K562 (cell line): ENCODE data around the gene OFD1. TPM values are rescaled to one million over a fixed set of nuclear protein-coding genes. Genes with fewer than 3 reads are reported as not detected.

Experiments
- ATAC-seq: fragments of 200-7000 bp; cut with Tn5 transposase; 3 replicates; pipeline ENCODE4 v1.9.1; 2020; ENCODE audit warnings: moderate library complexity
- BruUV-seq: library from RNA; stranded (reverse); fragments of 400-500 nt; replicated peaks from 2 replicates; lab custom pipeline; 2021; lab: Mats Ljungman, UMichigan
- CTCF ChIA-PET: fragments of 300-600 bp; formaldehyde crosslinking; extraction: SDS; loops from one replicate; lab custom pipeline; 2021; ENCODE audit warnings: low intra/inter-chr PET ratio; lab: Yijun Ruan, JAX
- POLR2A ChIA-PET: fragments of 300-600, 350-650 bp; sonication (Branson Sonifier 250); formaldehyde crosslinking; extraction: SDS; loops from one replicate; lab custom pipeline; 2021; ENCODE audit warnings: antibody characterized with exemption, inconsistent platforms; lab: Yijun Ruan, JAX
- DNase-seq, 4 experiments: peaks; one replicate each; pipeline versions ENCODE4 v3.0.0 to v3.0.0-alpha.2; 2011 to 2018; ENCODE audit warnings: low spot score in 3 of 4, mixed read lengths in 3 of 4; ENCODE audit errors: extremely low read depth in 1 of 4
- FAIRE-seq: peaks from 2 replicates; lab custom pipeline; 2011; peaks lifted over from hg19 to GRCh38; lab: Jason Lieb, UNC
- H2AFZ ChIP-seq: 2 replicates; pipeline ENCODE4 v1.6.0; 2011; ENCODE audit warnings: low read depth, low read length, control low read depth, inconsistent platforms
- H3K27ac ChIP-seq: fragments of 200-600 bp; 3 replicates; pipeline ENCODE4 v1.8.0; 2011; ENCODE audit warnings: low read depth, mild to moderate bottlenecking, control low read depth, inconsistent platforms, low read length, moderate library complexity, mixed read lengths; ENCODE audit errors: extremely low read depth
- H3K27me3 ChIP-seq, 2 experiments: fragments of 300-600 bp in 1 of 2; 2 replicates in 1 of 2; 3 replicates in 1 of 2; pipeline versions ENCODE4 v1.6.0 to v1.8.0; 2011; ENCODE audit warnings: inconsistent platforms in 2 of 2, low read length in 2 of 2, mild to moderate bottlenecking in 1 of 2, mixed read lengths in 1 of 2, moderate library complexity in 1 of 2; ENCODE audit not compliant: control insufficient read depth in 2 of 2, insufficient read depth in 2 of 2
- H3K36me3 ChIP-seq: fragments of 300-600 bp; 3 replicates; pipeline ENCODE4 v1.8.0; 2011; ENCODE audit warnings: mild to moderate bottlenecking, low read length, inconsistent platforms; ENCODE audit not compliant: control insufficient read depth, insufficient read depth
- H3K4me1 ChIP-seq, 2 experiments: fragments of 200-600 bp in 1 of 2; replicated peaks in 1 of 2; 2 replicates in 1 of 2; 3 replicates in 1 of 2; pipeline versions ENCODE4 v1.5.1 to v1.8.0; 2011; ENCODE audit warnings: inconsistent platforms in 2 of 2, low read length in 2 of 2, mild to moderate bottlenecking in 1 of 2, mixed read lengths in 1 of 2, moderate library complexity in 1 of 2; ENCODE audit not compliant: control insufficient read depth in 2 of 2, insufficient read depth in 2 of 2
- H3K4me2 ChIP-seq: 2 replicates; pipeline ENCODE4 v1.6.1; 2011; ENCODE audit warnings: low read length, control low read depth, inconsistent platforms, mixed read lengths; ENCODE audit not compliant: insufficient read depth
- H3K4me3 ChIP-seq: fragments of 200-600 bp; sonication (generic), shearing (Covaris generic); 2 replicates; pipeline ENCODE4 v1.5.1; 2016; ENCODE audit warnings: control low read depth, inconsistent platforms
- H3K79me2 ChIP-seq: fragments of 200-600 bp; 3 replicates; pipeline ENCODE4 v1.8.0; 2011; ENCODE audit warnings: low read length, inconsistent platforms; ENCODE audit not compliant: control insufficient read depth, insufficient read depth
- H3K9ac ChIP-seq, 2 experiments: 2 replicates each; pipeline versions ENCODE4 v1.6.0 to v1.6.1; 2011; ENCODE audit warnings: low read depth in 2 of 2, low read length in 2 of 2, control low read depth in 1 of 2, inconsistent platforms in 1 of 2, mild to moderate bottlenecking in 1 of 2, mixed read lengths in 1 of 2; ENCODE audit not compliant: insufficient read depth in 1 of 2
- H3K9me1 ChIP-seq: one replicate; pipeline ENCODE4 v1.6.0; 2011; ENCODE audit warnings: inconsistent platforms, mild to moderate bottlenecking, low read length, moderate library complexity; ENCODE audit not compliant: control insufficient read depth, insufficient read depth
- H3K9me3 ChIP-seq: replicated peaks from 2 replicates; pipeline ENCODE4 v1.5.1; 2011; ENCODE audit warnings: low read depth, low read length, inconsistent platforms; ENCODE audit not compliant: control insufficient read depth, insufficient read depth
- H4K20me1 ChIP-seq: replicated peaks from 2 replicates; pipeline ENCODE4 v1.6.1; 2011; ENCODE audit warnings: low read length, inconsistent platforms, mixed read lengths; ENCODE audit not compliant: control insufficient read depth, insufficient read depth
- ARID3A ChIP-seq: IDR thresholded peaks from 2 replicates; pipeline ENCODE4 v1.6.1; 2012; ENCODE audit warnings: low read depth, low read length, improper control_type of control experiment, borderline replicate concordance
- HDAC3 ChIP-seq: fragments of 450-650 bp; IDR thresholded peaks from 2 replicates; pipeline ENCODE4 v1.6.1; 2018; ENCODE audit warnings: borderline replicate concordance, mild to moderate bottlenecking, moderate library complexity; ENCODE audit not compliant: partially characterized antibody
- POLR2B ChIP-seq: fragments of 450-650 bp; IDR thresholded peaks from 2 replicates; pipeline ENCODE4 v1.6.1; 2018; ENCODE audit warnings: low read depth; ENCODE audit not compliant: partially characterized antibody
- WGBS: fragments of 100-300 bp; shearing (Covaris generic); methylation state at CpG from one replicate; pipeline ENCODE4 v1.1.6; 2016; ENCODE audit warnings: low coverage, mixed read lengths; ENCODE audit not compliant: insufficient coverage; ENCODE audit errors: missing lambda C conversion rate; 5-methylcytosine and 5-hydroxymethylcytosine counted together
- in situ Hi-C: fragments of 300-500 bp; cut with MboI; formaldehyde crosslinking; loops from 4 replicates; pipeline ENCODE4 v1.15.0; 2018; ENCODE audit warnings: inconsistent platforms, mixed read lengths
- intact Hi-C: fragments of 100-400 bp; cut with micrococcal nuclease; formaldehyde crosslinking; loops from 2 replicates; pipeline ENCODE4 v1.14.2; 2022
- polyA plus RNA-seq, 8 experiments: library from polyadenylated mRNA; depleted of rRNA in 4 of 8; stranded (reverse) in 5 of 8; unstranded in 3 of 8; fragments of >200 nt; fragmentation: Nextera tagmentation in 2 of 8; fragmentation: Illumina TruSeq in 1 of 8; extraction: Ambion mirVana in 2 of 8; extraction: Trizol in 1 of 8; gene quantifications; 2 replicates each; pipeline versions ENCODE4 v1.2.1 to v1.2.3, GENCODE V29; 2011 to 2014; ENCODE audit warnings: inconsistent platforms in 1 of 8, missing spikeins in 1 of 8
- total RNA-seq, 7 experiments: library from RNA; depleted of rRNA in 6 of 7; stranded (reverse); fragments of >200 nt in 6 of 7; fragmentation: Illumina TruSeq in 2 of 7; extraction: Trizol in 2 of 7; gene quantifications; 2 replicates each; pipeline versions ENCODE4 v1.2.1 to v1.2.3, GENCODE V29; 2011 to 2021; ENCODE audit warnings: low replicate concordance in 1 of 7

OFD1 gene
- total and polyA plus RNA-seq, 9 of the 15 experiments (the other 6 are each of a cell fraction or from before 2014, with no cell fraction given), result 22.0 to 49.1 (median 30.2) TPM

- TF ChIP-seq ARID3A, result no peak
Observed at GRCh38 chrX:13703589-13703988, 31.0 kb upstream of the OFD1 start (continued).

- Histone ChIP-seq H3K4me3 (no peak overlapping the region), H2AFZ (no peak overlapping the region), H3K27ac (no peak overlapping the region), H3K36me3 (peaks cover 66% of the 10 kb centered on the region), H3K79me2 (peaks cover 19% of the 10 kb centered on the region; the same call in 2 of the 3 replicates), H3K9ac (no peak overlapping the region), H3K9me3 (no peaks in the 10 kb centered on the region), H3K9me1 (no peaks in the 10 kb centered on the region), H3K4me2 (no peak overlapping the region), H3K27me3 (no peaks in the 10 kb centered on the region), H4K20me1 (no peaks in the 10 kb centered on the region)
- ATAC-seq, result peak; percentile 59
- peak; percentile 56 for FAIRE-seq
- in situ Hi-C loops, result no loop called here
- no TSS peak for BruUV-seq
- no peak for DNase-seq
- CTCF ChIA-PET, result no interaction called here
- WGBS, result 48% methylated on average over 4 of the region's 4 CpGs
- POLR2A ChIA-PET, result interaction anchor here (1.4 kb wide), 1 partner anchor 13 kb away, joined by 3 read pairs; no protein-coding TSS in a partner anchor
- no peak for TF ChIP-seq HDAC3
- TF ChIP-seq POLR2B, result peak; percentile 41
- TF ChIP-seq, all 486 proteins: peak for 1
- H3K4me1 ChIP-seq, result no peaks in the 10 kb centered on the region
- intact Hi-C loops, result no loop called here
Observed at GRCh38 chrX:13711141-13711540, 23.4 kb upstream of the OFD1 start.
